ENCODE data around the gene ZNF830. TPM values are rescaled to one million over a fixed set of nuclear protein-coding genes. Genes with fewer than 3 reads are reported as not detected.
A peak's percentile ranks its signal among the peaks of the same experiment; 100 is the strongest.

ZNF830 gene
- total RNA-seq, 1 experiment from 2014 or later, result 19.2 TPM

- no peaks in the 10 kb centered on the region for H3K23me2 ChIP-seq (ENCODE audit: insufficient read length, low read depth, low read length, poor library complexity, severe bottlenecking)
- H3K4ac ChIP-seq (ENCODE audit: low read depth, low read length), result peak within 1 kb of the TSS; percentile 87; the same call in 1 of the 2 replicates
- peaks cover 26 to 35% of the 10 kb centered on the region in 2 experiments for H3K4me1 Mint-ChIP-seq
Measured at GRCh38 chr17:34980353-34980680, 19.0 kb downstream of the ZNF830 start, which contains the start of gene LIG3. Gene LIG3, plus strand, starts transcription at chr17:34980512. Its CDS starts 2,494 bp downstream, at chr17:34983006.

More at GRCh38 chr17:34980353-34980680, 19.0 kb downstream of the ZNF830 start, which contains the start of gene LIG3:
- H3K18ac ChIP-seq (ENCODE audit: insufficient read length, low read depth, low read length), result peak within 1 kb of the TSS; percentile 95
- no peak within 1 kb of the TSS for H2AFZ ChIP-seq (ENCODE audit: low read length)
- H2BK15ac ChIP-seq (ENCODE audit: low read depth, low read length), result no peak within 1 kb of the TSS
- peaks cover 10% of the 10 kb centered on the region for H3K79me2 ChIP-seq (ENCODE audit: insufficient read depth, low read length)
- peak within 1 kb of the TSS; percentile 98 for H3K14ac ChIP-seq (ENCODE audit: insufficient read depth, low read length)
- H3K36me3 Mint-ChIP-seq (ENCODE audit: insufficient read depth in 1 of 3, low read depth in 3 of 3), result peaks cover 11 to 32% (median 25%) of the 10 kb centered on the region in 3 experiments; a peak in 6 of 7 replicates
- WGBS (ENCODE audit: extremely low coverage, insufficient read length, low lambda C conversion rate), result no CpG with 5 or more reads among the region's 39 CpGs
- DNase-seq, result peak; percentile 99
- peak within 1 kb of the TSS; percentile 82 for H3K9ac ChIP-seq (ENCODE audit: extremely low read depth, insufficient read length, low read length)
- H3K79me1 ChIP-seq (ENCODE audit: insufficient read depth, low read depth, low read length, poor library complexity, severe bottlenecking), result peaks cover 18% of the 10 kb centered on the region
- H3K56ac ChIP-seq (ENCODE audit: insufficient read length, low read depth, low read length), result no peak within 1 kb of the TSS
- H3K27ac Mint-ChIP-seq, result peak within 1 kb of the TSS; percentile 95 to 99 (median 98)
- no peaks in the 10 kb centered on the region for H3K4me1 ChIP-seq (ENCODE audit: insufficient read depth, low read length)
- no peaks in the 10 kb centered on the region; the same call in none of the 2 replicates for H3K27me3 Mint-ChIP-seq (ENCODE audit: low read depth)
- no peaks in the 10 kb centered on the region for H4K20me1 ChIP-seq (ENCODE audit: control insufficient read depth, insufficient read depth, insufficient read length)
- no peak within 1 kb of the TSS for H2BK12ac ChIP-seq (ENCODE audit: insufficient read length, low read depth, low read length)
- no peak within 1 kb of the TSS for H3T11ph ChIP-seq (ENCODE audit: low read length)
- no peaks in the 10 kb centered on the region; a peak in 1 of 5 replicates for H3K9me3 Mint-ChIP-seq
- no peak within 1 kb of the TSS for H2BK20ac ChIP-seq (ENCODE audit: low read depth, low read length, poor library complexity, severe bottlenecking)
- H4K8ac ChIP-seq (replicated peaks; ENCODE audit: insufficient read length, low read depth, low read length), result no peak within 1 kb of the TSS
- no peak within 1 kb of the TSS for H2AK5ac ChIP-seq (ENCODE audit: insufficient read length, low read length)
- H2BK120ac ChIP-seq (ENCODE audit: low read depth, low read length, poor library complexity, severe bottlenecking), result peak within 1 kb of the TSS; percentile 95
- no peak within 1 kb of the TSS for H2BK5ac ChIP-seq (ENCODE audit: insufficient read length, low read length)
- H3K23ac ChIP-seq (ENCODE audit: insufficient read length, low read depth, low read length), result no peak within 1 kb of the TSS
- no peaks in the 10 kb centered on the region for H3K9me3 ChIP-seq (ENCODE audit: control insufficient read depth, low read depth, low read length)
- no peak within 1 kb of the TSS for H3K27ac ChIP-seq (ENCODE audit: insufficient read length, low read depth, low read length)
- H4K5ac ChIP-seq (ENCODE audit: insufficient read length, low read depth, low read length), result no peak within 1 kb of the TSS
- H3K27me3 ChIP-seq (ENCODE audit: insufficient read depth, low read length), result no peaks in the 10 kb centered on the region
- peak within 1 kb of the TSS; percentile 90 to 93 for H3K4me3 Mint-ChIP-seq
- peak within 1 kb of the TSS; percentile 90 for H3K4me2 ChIP-seq (ENCODE audit: insufficient read depth, insufficient read length, low read length)
- TF ChIP-seq CTCF (conservative IDR thresholded peaks at IDR 0.05), result no peak
- H4K91ac ChIP-seq (ENCODE audit: insufficient read length, low read depth, low read length), result no peak within 1 kb of the TSS
